ENCODE measurements around the gene PIP4K2B.

GRCh38 chr17:38741921-38742410, 57.4 kb downstream of the PIP4K2B start:
- TF ChIP-seq EZH2 (IDR thresholded peaks at IDR 0.05): no peak
- TF ChIP-seq POLR2AphosphoS5 (IDR thresholded peaks at IDR 0.05; ENCODE audit: borderline replicate concordance, low read depth, low read length): no peak
- TF ChIP-seq FOXP2 (optimal IDR thresholded peaks at IDR 0.05; ENCODE audit: control extremely low read depth, extremely low read length, insufficient read depth): no peak

All from SK-N-MC (cell line).